Immature natural killer cell (primary cell): Measurements from ENCODE around the gene ABCC1. TPM values are rescaled to one million over a fixed set of nuclear protein-coding genes. Genes with fewer than 3 reads are reported as not detected.
"Not testable (repeated sequence)": the region's sequence is repeated elsewhere in the genome, so short reads cannot be mapped to it uniquely, and the experiment has no call there.

Experiments
- DNase-seq, 3 donors: peaks; one replicate each; pipeline ENCODE4 v3.0.0; 2022; ENCODE audit warnings: mixed read lengths in 1 of 3
- H3K27ac Mint-ChIP-seq, 6 donors: one replicate each; pipeline ENCODE4 v1.8.0; 2020; ENCODE audit warnings: mixed read lengths in 6 of 6, mild to moderate bottlenecking in 5 of 6, inconsistent platforms in 4 of 6, moderate library complexity in 3 of 6
- H3K27me3 Mint-ChIP-seq, 3 donors: one replicate each; pipeline ENCODE4 v1.8.0; 2020 to 2021; ENCODE audit warnings: low read depth in 3 of 3, mild to moderate bottlenecking in 3 of 3, mixed read lengths in 3 of 3, moderate library complexity in 3 of 3, inconsistent platforms in 1 of 3
- H3K36me3 Mint-ChIP-seq, 3 donors: one replicate each; pipeline ENCODE4 v1.8.0; 2020; ENCODE audit warnings: mixed read lengths in 3 of 3, inconsistent platforms in 2 of 3, mild to moderate bottlenecking in 2 of 3
- H3K4me1 Mint-ChIP-seq, 2 donors: one replicate each; pipeline ENCODE4 v1.8.0; 2020; ENCODE audit warnings: inconsistent platforms in 2 of 2, mild to moderate bottlenecking in 2 of 2, mixed read lengths in 2 of 2, moderate library complexity in 1 of 2
- H3K4me3 Mint-ChIP-seq, 5 donors: one replicate each; pipeline ENCODE4 v1.8.0; 2020; ENCODE audit warnings: mild to moderate bottlenecking in 5 of 5, mixed read lengths in 5 of 5, inconsistent platforms in 3 of 5, moderate library complexity in 3 of 5
- H3K9me3 Mint-ChIP-seq, 6 donors: one replicate each; pipeline ENCODE4 v1.8.0; 2020; ENCODE audit warnings: mild to moderate bottlenecking in 6 of 6, mixed read lengths in 6 of 6, inconsistent platforms in 4 of 6, moderate library complexity in 3 of 6
- polyA plus RNA-seq, 3 donors: library from polyadenylated mRNA; unstranded; fragments of 300-500 nt; fragmentation: Illumina TruSeq; gene quantifications; one replicate each; pipeline ENCODE4 v1.2.3, GENCODE V29; 2021

ABCC1 gene
- polyA plus RNA-seq, 3 donors from 2014 or later = 2.3 to 3.6 (median 2.3) TPM

DNA sequence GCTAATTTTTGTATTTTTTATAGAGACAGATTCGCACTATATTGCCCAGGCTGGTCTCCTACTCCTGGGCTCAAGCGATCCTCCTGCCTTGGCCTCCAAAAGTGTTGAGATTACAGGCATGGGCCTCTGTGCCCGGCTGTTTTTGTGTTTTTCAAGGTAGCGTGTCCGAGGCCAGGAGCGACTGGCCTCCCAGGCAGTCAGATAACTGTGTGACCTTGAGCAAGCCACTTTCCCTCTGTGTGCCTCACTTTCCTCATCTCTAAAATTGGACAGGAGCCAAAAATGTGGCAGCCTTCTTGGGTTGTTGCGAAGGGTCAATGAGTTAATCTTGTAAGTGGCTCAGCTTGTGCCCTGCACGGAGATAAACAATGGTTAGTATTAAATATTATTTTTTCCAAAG lies 2.4 kb downstream of the ABCC1 start:
- Mint-ChIP-seq H3K4me3 (peak overlapping the region in 3 of 5 donors; percentile 24 to 95 (median 61)), H3K27me3 (peaks cover 0 to 16% (median 9%) of the 10 kb centered on the region in 3 donors), H3K4me1 (peaks cover 31 to 32% of the 10 kb centered on the region in 2 donors), H3K27ac (peak overlapping the region in 2 of 6 donors; percentile 21 to 40), H3K9me3 (no peaks in the 10 kb centered on the region), H3K36me3 (no peaks in the 10 kb centered on the region)
- no peak for DNase-seq

DNA sequence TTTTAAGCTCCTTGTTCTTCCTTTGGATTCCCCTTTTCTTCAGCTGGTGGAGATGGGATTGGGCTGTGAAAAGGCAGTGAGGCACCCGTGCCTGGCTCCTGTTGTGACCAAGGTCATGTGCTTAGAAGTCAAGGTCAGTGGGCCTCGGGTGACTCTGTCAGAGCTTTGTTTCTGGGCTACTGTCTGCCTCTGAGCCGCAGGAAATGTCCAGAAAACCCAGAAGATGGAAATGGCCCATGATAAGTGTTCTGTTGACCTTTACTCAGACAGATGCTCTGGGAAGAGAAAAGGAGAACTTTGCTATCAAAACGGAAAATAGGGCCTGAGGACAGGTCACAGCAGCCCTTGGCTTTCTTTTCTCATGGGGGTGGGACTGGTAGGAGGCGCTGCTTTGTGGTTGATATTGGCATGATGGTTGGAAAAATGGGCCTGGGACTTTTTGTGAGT lies 2.9 kb downstream of the ABCC1 start:
- peaks cover 31 to 32% of the 10 kb centered on the region in 2 donors for H3K4me1 Mint-ChIP-seq
- DNase-seq = no peak
- peaks cover 0 to 16% (median 9%) of the 10 kb centered on the region in 3 donors for H3K27me3 Mint-ChIP-seq
- no peaks in the 10 kb centered on the region for H3K9me3 Mint-ChIP-seq
- H3K36me3 Mint-ChIP-seq = no peaks in the 10 kb centered on the region
- peak overlapping the region in 4 of 6 donors; percentile 20 to 39 (median 22) for H3K27ac Mint-ChIP-seq
- peak overlapping the region in 1 of 5 donors; percentile 45 for H3K4me3 Mint-ChIP-seq

DNA sequence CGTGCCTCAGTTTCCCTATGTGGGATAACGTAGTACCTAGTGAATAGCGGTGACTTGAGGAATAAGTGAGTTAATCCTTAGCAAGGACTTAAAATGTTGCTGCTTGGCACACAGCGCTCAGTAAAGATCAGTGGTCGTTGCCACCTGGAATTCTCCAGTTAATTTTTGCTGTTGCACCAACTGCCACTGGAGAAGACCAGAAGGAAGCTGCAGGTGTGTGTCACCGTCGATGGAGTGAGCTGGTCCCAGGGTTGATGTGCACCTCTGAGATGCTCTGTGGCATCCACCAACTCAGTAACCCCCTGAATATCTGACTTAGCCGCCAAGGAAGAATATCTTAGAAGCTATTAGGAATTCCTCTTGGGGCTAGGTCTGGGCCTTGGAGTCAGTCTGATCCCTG lies 4.1 kb downstream of the ABCC1 start:
- Mint-ChIP-seq H3K27ac (no peak overlapping the region), H3K4me3 (no peak overlapping the region), H3K27me3 (peaks cover 0 to 16% (median 9%) of the 10 kb centered on the region in 3 donors), H3K9me3 (no peaks in the 10 kb centered on the region), H3K4me1 (peaks cover 31 to 32% of the 10 kb centered on the region in 2 donors), H3K36me3 (no peaks in the 10 kb centered on the region)
- DNase-seq = no peak

DNA sequence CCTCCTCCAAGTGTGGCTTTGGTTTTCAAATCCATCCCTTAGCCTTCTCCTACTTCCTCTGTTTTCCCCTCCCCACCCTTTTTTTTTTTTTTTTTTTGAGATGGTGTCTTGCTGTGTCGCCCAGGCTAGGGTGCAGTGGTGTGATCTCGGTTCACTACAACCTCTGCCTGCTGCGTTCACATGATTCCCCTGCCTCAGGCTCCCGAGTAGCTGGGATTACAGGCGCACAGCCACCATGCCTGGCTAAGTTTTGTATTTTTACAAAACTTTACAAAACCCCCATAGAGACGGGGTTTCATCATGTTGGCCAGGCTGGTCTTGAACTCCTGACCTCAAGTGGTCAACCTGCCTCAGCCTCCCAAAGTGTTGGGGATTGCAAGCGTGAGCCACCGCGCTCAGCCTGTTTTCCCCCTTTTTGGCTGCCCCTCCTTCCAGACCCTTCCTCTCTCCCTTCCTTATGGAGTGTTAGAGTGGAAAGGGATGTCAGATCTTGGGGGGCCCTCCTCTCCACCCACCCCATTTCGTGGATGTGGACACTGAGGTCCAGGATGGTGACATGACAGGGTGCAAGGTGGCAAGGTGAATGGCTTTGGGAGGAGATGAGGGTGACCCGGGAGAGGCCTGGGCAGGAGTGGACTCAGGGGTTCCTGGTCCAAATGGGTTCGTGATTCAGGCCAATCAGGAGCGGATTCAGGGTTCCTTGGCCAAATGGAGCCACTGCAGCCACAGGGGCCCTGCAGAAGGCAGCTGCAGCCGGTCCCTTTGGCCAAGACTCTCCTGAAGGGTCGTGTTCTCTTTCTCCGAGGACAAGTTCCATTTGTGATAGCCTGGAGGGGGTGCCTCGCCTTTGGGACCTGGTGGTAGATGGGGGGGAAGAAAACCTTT lies 4.8 kb downstream of the ABCC1 start:
- Mint-ChIP-seq H3K4me3 (no peak overlapping the region), H3K27ac (no peak overlapping the region), H3K36me3 (no peaks in the 10 kb centered on the region), H3K4me1 (peaks cover 28 to 31% of the 10 kb centered on the region in 2 donors), H3K27me3 (peaks cover 0 to 12% (median 5%) of the 10 kb centered on the region in 3 donors), H3K9me3 (no peaks in the 10 kb centered on the region)
- DNase-seq = no peak

DNA sequence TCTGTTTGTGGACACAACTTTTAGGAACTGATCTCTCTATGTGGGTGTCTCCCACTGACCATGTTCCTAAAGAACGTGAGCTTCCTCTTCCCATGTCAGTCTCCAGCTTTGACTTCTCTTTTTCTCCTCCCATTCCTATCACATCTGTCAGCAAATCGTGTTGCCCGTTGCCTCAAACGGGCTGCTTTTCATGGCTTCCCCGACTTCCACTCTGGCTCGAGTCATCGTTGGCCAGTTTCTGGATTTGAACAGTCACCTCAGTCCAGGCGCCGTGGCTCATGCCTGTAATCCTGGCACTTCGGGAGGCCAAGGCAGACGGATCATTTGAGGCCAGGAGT lies 5.4 kb downstream of the ABCC1 start:
- H3K27me3 Mint-ChIP-seq = peaks cover 0 to 11% (median 5%) of the 10 kb centered on the region in 3 donors
- no peak overlapping the region for H3K4me3 Mint-ChIP-seq
- peaks cover 29 to 32% of the 10 kb centered on the region in 2 donors for H3K4me1 Mint-ChIP-seq
- H3K27ac Mint-ChIP-seq = peak overlapping the region in 1 of 6 donors; percentile 57
- no peaks in the 10 kb centered on the region for H3K9me3 Mint-ChIP-seq
- H3K36me3 Mint-ChIP-seq = no peaks in the 10 kb centered on the region
- no peak for DNase-seq

DNA sequence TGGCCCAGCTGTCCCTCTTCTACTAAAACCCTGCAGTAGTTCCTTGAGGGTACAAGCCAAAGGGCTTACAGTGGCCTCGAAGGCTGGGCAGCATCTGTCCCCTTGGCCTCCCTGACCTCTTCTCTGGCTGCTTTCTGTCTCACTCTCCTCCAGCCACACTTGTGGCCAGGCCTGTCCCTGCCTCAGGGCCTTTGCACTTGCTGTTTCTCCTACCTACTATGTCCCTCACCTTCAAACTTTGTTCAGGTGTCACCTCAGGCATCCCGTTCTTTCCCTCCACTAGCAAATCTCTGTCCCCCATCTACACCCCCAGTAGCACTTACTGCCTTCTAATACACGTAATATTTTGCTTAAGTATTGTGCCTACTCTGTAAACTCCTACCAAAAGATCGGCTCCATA lies 6.0 kb downstream of the ABCC1 start:
- DNase-seq = no peak
- Mint-ChIP-seq H3K9me3 (no peaks in the 10 kb centered on the region), H3K27ac (peak overlapping the region in 3 of 6 donors; percentile 8 to 41 (median 13)), H3K4me3 (no peak overlapping the region), H3K27me3 (peaks cover 0 to 8% (median under 1%) of the 10 kb centered on the region in 3 donors), H3K4me1 (peaks cover 30 to 32% of the 10 kb centered on the region in 2 donors), H3K36me3 (no peaks in the 10 kb centered on the region)

DNA sequence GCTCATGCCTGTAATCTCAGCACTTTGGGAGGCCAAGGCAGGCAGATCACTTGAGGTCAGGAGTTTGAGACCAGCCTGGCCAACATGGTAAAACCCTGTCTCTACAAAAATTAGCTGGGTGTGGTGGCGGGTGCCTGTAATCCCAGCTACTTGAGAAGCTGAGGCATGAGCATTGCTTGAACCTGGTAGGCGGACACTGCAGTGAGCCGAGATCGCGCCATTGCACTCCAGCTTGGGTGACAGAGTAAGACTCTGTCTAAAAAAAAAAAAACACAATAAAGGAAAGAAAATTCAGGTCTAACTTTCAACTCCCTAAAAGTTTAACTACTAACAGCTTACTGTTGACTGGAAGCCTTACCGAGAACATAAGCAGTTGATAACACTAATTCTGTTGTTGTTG lies 6.7 kb downstream of the ABCC1 start:
- H3K4me1 Mint-ChIP-seq = peaks cover 29 to 32% of the 10 kb centered on the region in 2 donors
- not testable (repeated sequence) for H3K36me3 Mint-ChIP-seq, H3K27me3 Mint-ChIP-seq, H3K27ac Mint-ChIP-seq, H3K9me3 Mint-ChIP-seq, DNase-seq, H3K4me3 Mint-ChIP-seq

DNA sequence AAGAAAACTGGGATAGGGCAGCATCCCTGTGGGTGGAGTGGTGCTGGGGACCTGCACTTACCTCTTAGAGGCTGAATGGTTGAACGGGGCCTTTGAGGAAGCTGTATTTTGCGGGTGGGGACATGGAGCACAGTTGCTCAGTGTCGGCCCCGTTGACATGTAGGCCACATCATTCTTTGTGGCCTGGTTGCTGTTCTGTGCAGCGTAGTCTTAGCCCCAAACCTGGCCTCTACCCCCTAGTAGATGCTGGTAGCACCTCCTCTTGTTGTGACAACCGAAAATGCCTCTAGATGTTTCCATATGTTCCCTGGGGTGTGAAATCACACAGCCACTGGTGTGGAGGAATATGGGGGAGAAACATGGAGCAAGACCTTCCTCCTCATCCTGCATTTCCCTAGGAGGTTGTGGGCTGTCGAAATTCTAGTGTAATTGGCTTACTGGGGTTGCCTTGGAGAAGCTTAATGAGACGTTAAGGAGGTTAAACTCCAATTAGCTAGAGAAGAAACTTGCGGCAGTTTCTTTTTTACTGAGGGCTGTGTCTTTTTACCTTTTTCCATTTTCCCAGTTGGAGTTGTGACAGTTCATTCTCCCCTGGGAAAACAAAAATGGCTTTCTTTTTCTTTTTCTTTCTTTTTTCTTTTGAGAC lies 9.4 kb downstream of the ABCC1 start:
- no peak for DNase-seq
- H3K9me3 Mint-ChIP-seq = no peaks in the 10 kb centered on the region
- H3K4me3 Mint-ChIP-seq = no peak overlapping the region
- peak overlapping the region in 5 of 6 donors; percentile 50 to 88 (median 71) for H3K27ac Mint-ChIP-seq
- H3K27me3 Mint-ChIP-seq = peaks cover 0 to 3% (median 2%) of the 10 kb centered on the region in 3 donors
- peaks cover 38 to 44% of the 10 kb centered on the region in 2 donors for H3K4me1 Mint-ChIP-seq
- H3K36me3 Mint-ChIP-seq = peaks cover 0 to 6% (median 0%) of the 10 kb centered on the region in 3 donors

DNA sequence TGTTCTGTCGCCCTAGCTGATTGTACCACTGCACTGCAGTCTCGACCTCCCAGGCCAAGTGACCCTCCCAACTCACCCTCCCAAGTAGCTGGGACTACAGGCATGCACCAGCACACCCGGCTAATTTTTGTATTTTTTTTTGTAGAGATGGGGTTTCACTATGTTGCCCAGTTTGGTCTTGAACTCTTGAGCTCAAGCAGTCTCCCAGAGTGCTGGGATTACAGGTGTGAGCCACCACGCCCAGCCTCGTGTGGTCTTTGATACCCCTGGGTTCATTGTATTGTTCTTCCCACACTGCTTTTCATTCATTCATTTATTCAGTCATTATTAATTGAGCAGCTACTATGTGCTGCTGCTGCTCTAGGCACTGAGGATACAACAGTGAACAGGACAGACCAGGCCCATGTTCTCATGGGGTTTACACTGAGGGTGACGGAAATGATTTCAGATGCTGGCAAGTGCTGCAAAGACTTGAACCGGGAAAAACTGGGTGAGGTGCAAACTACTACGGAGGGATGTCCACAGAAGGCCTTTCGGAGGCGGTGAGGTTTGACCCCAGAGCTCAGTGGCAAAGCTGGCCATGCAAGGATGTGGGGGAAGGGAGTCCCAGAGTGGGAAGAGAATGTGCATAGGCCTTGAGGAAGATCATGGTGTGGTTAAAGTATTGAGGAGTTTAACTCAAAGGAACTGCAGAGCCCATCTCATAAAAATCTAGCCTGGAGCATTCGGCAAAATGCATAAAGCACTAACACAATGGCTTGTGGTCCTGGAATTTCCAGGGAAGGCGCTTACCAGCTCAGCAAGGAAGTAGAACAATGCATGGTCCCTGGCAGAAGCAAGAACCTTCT lies 10.9 kb downstream of the ABCC1 start:
- Mint-ChIP-seq H3K4me3 (peak overlapping the region; percentile 28 to 70 (median 46)), H3K9me3 (no peaks in the 10 kb centered on the region), H3K27me3 (peaks cover 0 to 4% (median 2%) of the 10 kb centered on the region in 3 donors), H3K36me3 (peaks cover 0 to 10% (median 0%) of the 10 kb centered on the region in 3 donors), H3K4me1 (peaks cover 38 to 44% of the 10 kb centered on the region in 2 donors), H3K27ac (peak overlapping the region; percentile 70 to 98 (median 92))
- DNase-seq = no peak

DNA sequence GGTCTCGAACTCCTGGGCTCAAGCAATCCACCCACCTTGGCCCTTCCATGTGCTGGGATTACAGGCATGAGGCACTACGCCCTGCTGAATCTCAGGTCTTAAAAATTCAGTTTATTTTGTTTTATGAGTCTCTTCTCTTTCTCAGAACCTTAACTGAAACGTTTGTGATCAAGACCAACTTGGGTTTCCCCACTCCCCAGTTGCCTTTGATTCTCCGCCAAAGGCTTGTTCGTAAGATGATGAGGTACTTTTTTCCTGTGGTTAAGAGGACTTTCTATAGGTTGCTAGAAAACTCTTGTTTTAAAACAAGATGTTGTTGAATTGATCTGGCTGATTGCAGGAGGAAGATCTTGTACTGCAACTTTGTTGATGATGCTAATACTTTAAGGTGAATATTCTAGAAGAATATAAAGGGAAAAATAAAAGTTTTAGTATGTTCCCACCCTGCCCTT lies 11.7 kb downstream of the ABCC1 start:
- peaks cover 38 to 44% of the 10 kb centered on the region in 2 donors for H3K4me1 Mint-ChIP-seq
- peaks cover 0 to 4% (median 2%) of the 10 kb centered on the region in 3 donors for H3K27me3 Mint-ChIP-seq
- peak; percentile 32 to 53 (median 43) for DNase-seq
- H3K36me3 Mint-ChIP-seq = peaks cover 0 to 10% (median 0%) of the 10 kb centered on the region in 3 donors
- H3K27ac Mint-ChIP-seq = peak overlapping the region; percentile 88 to 98 (median 96)
- peak overlapping the region; percentile 76 to 94 (median 83) for H3K4me3 Mint-ChIP-seq
- no peaks in the 10 kb centered on the region for H3K9me3 Mint-ChIP-seq

DNA sequence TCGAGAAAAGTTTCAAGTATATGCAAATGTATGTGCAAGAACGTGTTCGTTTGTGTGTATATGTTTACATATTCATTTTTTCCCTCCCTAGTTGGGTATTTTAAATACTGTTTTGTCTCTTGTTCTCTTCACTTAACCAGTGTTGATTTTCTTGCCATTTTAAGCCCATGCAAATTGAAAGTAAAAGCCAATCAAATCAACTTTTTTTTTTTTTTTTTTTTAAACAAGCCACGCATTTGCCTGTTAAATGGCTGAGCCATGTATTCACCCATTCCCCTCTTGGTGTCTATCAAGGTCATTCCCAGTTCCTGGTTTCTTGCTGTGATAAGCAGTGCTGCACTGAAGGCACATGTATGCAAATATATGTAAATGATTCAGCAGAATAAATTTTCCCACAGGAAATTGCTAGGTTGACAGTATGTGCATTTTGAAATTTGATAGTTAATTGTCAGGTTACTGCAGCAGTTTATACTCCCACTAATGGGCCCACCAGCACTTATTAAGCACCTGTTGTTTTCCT lies 12.2 kb downstream of the ABCC1 start:
- Mint-ChIP-seq H3K36me3 (peaks cover 0 to 10% (median 0%) of the 10 kb centered on the region in 3 donors), H3K27me3 (peaks cover 0 to 4% (median 2%) of the 10 kb centered on the region in 3 donors), H3K4me3 (peak overlapping the region; percentile 76 to 94 (median 83)), H3K9me3 (no peaks in the 10 kb centered on the region), H3K27ac (peak overlapping the region; percentile 88 to 98 (median 96)), H3K4me1 (peaks cover 38 to 44% of the 10 kb centered on the region in 2 donors)
- peak; percentile 14 to 46 (median 24) for DNase-seq

DNA sequence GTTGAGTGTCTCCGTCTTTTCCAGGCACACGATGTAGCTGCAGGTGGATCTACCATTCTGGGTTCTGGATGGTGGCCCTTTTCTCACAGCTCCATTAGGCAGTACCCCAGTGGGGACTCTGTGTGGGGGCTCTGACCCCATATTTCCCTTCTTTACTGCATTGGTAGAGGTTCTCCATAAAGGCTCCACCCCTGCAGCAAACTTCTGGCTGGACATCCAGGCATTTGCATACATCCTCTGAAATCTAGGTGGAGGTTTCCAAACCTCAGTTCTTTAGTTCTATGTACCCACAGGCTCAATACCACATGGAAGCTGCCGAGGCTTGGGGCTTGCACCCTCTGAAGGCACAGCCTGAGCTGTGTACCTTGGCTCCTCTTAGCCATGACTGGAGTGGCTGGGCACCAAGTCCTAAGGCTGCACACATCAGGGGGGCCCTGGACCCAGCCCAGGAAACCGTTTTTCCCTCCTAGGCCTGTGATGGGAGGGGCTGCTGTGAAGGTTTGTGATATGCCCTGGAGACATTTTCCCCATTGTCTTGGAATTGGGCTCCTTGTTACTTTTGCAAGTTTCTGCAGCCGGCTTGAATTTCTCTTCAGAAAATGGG lies 14.0 kb downstream of the ABCC1 start:
- peaks cover 38 to 44% of the 10 kb centered on the region in 2 donors for H3K4me1 Mint-ChIP-seq
- H3K4me3 Mint-ChIP-seq = peak overlapping the region in 4 of 5 donors; percentile 17 to 57 (median 25)
- H3K27ac Mint-ChIP-seq = peak overlapping the region in 4 of 6 donors; percentile 29 to 98 (median 64)
- DNase-seq = no peak
- peaks cover 0 to 4% (median 3%) of the 10 kb centered on the region in 3 donors for H3K27me3 Mint-ChIP-seq
- peaks cover 0 to 10% (median 0%) of the 10 kb centered on the region in 3 donors for H3K36me3 Mint-ChIP-seq
- no peaks in the 10 kb centered on the region for H3K9me3 Mint-ChIP-seq
